HepG2 (cell line): ENCODE data around the gene PLPPR4. TPM values are rescaled to one million over a fixed set of nuclear protein-coding genes. Genes with fewer than 3 reads are reported as not detected.

Experiments used
- ATAC-seq: fragments of 200-7000 bp; cut with Tn5 transposase; 3 replicates; pipeline ENCODE4 v1.9.1; 2020; ENCODE audit warnings: mild to moderate bottlenecking, moderate library complexity
- BruUV-seq: library from RNA; stranded (reverse); fragments of 400-500 nt; replicated peaks from 2 replicates; lab custom pipeline; 2021; lab: Mats Ljungman, UMichigan
- CTCF ChIA-PET: fragments of 300-600 bp; formaldehyde crosslinking; extraction: SDS; loops from one replicate; lab custom pipeline; 2021; ENCODE audit warnings: low total read pairs, inconsistent platforms, low intra/inter-chr PET ratio; lab: Yijun Ruan, JAX
- POLR2A ChIA-PET: fragments of 350-600 bp; sonication (Branson Sonifier 250); formaldehyde crosslinking; loops from one replicate; lab custom pipeline; 2020; ENCODE audit warnings: antibody characterized with exemption, inconsistent platforms; lab: Yijun Ruan, JAX
- DNase-seq: peaks from one replicate; pipeline ENCODE4 v3.0.0-alpha.2; 2015; ENCODE audit warnings: low spot score
- FAIRE-seq: peaks from 3 replicates; lab custom pipeline; 2011; peaks lifted over from hg19 to GRCh38; lab: Jason Lieb, UNC
- H2AFZ ChIP-seq: one replicate; pipeline ENCODE4 v1.6.1; 2011; ENCODE audit warnings: low read length, inconsistent platforms
- H3K27ac ChIP-seq: fragments of 300-600 bp; 3 replicates; pipeline ENCODE4 v1.8.0; 2011; ENCODE audit warnings: mixed run types, mild to moderate bottlenecking, mixed read lengths, low read length, inconsistent platforms; ENCODE audit not compliant: insufficient read depth; ENCODE audit errors: extremely low read length
- H3K27me3 ChIP-seq, 2 experiments: fragments of 200-600 bp in 1 of 2; 2 replicates in 1 of 2; 3 replicates in 1 of 2; pipeline versions ENCODE4 v1.6.0 to v1.8.0; 2011; ENCODE audit warnings: low read length in 2 of 2, mild to moderate bottlenecking in 2 of 2, moderate library complexity in 2 of 2, inconsistent platforms in 1 of 2; ENCODE audit not compliant: insufficient read depth in 2 of 2, control insufficient read depth in 1 of 2
- H3K36me3 ChIP-seq, 2 experiments: fragments of 200-600 bp in 1 of 2; replicated peaks in 1 of 2; 2 replicates in 1 of 2; 3 replicates in 1 of 2; pipeline versions ENCODE4 v1.5.1 to v1.8.0; 2011; ENCODE audit warnings: low read length in 2 of 2, inconsistent platforms in 1 of 2; ENCODE audit not compliant: insufficient read depth in 2 of 2, control insufficient read depth in 1 of 2
- H3K4me1 ChIP-seq: 2 replicates; pipeline ENCODE4 v1.5.1; 2012; ENCODE audit warnings: low read length, inconsistent platforms; ENCODE audit not compliant: insufficient read depth
- H3K4me2 ChIP-seq: 2 replicates; pipeline ENCODE4 v1.6.0; 2011; ENCODE audit warnings: low read depth, low read length, inconsistent platforms
- H3K4me3 ChIP-seq, 3 experiments: fragments of 200-600 bp in 1 of 3; sonication (generic), shearing (Covaris generic) in 1 of 3; replicated peaks in 1 of 3; 2 replicates each; pipeline ENCODE4 v1.5.1; 2011 to 2016; ENCODE audit warnings: low read length in 3 of 3, inconsistent platforms in 2 of 3, low read depth in 2 of 3, mild to moderate bottlenecking in 2 of 3, control low read depth in 1 of 3, mixed read lengths in 1 of 3; ENCODE audit not compliant: insufficient read depth in 1 of 3
- H3K79me2 ChIP-seq: one replicate; pipeline ENCODE4 v1.6.1; 2011; ENCODE audit warnings: low read length, inconsistent platforms; ENCODE audit not compliant: insufficient read depth
- H3K9ac ChIP-seq: 2 replicates; pipeline ENCODE4 v1.6.0; 2011; ENCODE audit warnings: mild to moderate bottlenecking, low read depth, low read length, inconsistent platforms; ENCODE audit not compliant: insufficient read depth
- H3K9me3 ChIP-seq: 2 replicates; pipeline ENCODE4 v1.5.1; 2012; ENCODE audit warnings: mild to moderate bottlenecking, low read length
- H4K20me1 ChIP-seq: 2 replicates; pipeline ENCODE4 v1.6.0; 2011; ENCODE audit warnings: inconsistent platforms, mild to moderate bottlenecking, low read length, moderate library complexity; ENCODE audit not compliant: insufficient read depth
- AGO1 ChIP-seq: fragments of 200-400 bp; formaldehyde crosslinking; IDR thresholded peaks from 2 replicates; pipeline ENCODE4 v1.6.1; 2017; ENCODE audit warnings: mild to moderate bottlenecking, low read depth, low read length, moderate library complexity; ENCODE audit not compliant: poor library complexity, severe bottlenecking
- RBM39 ChIP-seq: fragments of 200-400 bp; formaldehyde crosslinking; IDR thresholded peaks from one replicate; pipeline ENCODE4 v1.6.1; 2018; ENCODE audit warnings: antibody characterized with exemption, mild to moderate bottlenecking, low read depth, low read length; ENCODE audit not compliant: poor library complexity, severe bottlenecking
- ZNF160 ChIP-seq: sonication (generic); formaldehyde crosslinking; IDR thresholded peaks from 2 replicates; pipeline ENCODE4 v1.8.0; 2022; ENCODE audit warnings: mild to moderate bottlenecking, inconsistent platforms, missing genetic modification reagents
- ZNF83 ChIP-seq: sonication (generic); formaldehyde crosslinking; IDR thresholded peaks from 2 replicates; pipeline ENCODE4 v1.4.0; 2020; ENCODE audit warnings: missing genetic modification reagents, mild to moderate bottlenecking, borderline replicate concordance
- ZSCAN12 ChIP-seq: sonication (generic); formaldehyde crosslinking; IDR thresholded peaks from 2 replicates; pipeline ENCODE4 v1.9.0; 2021; ENCODE audit warnings: mild to moderate bottlenecking, missing genetic modification reagents
- WGBS: methylation state at CpG from one replicate; pipeline ENCODE4 v1.1.6; 2017; ENCODE audit warnings: low lambda C conversion rate; 5-methylcytosine and 5-hydroxymethylcytosine counted together
- in situ Hi-C: cut with HindIII; loops from 2 replicates; pipeline ENCODE4 v1.10.0; 2017; ENCODE audit warnings: low pct_unique_long_range_greater_than_20kb; ENCODE audit not compliant: extremely low pct_ligation_motif_present
- intact Hi-C: fragments of 100-400 bp; cut with micrococcal nuclease; formaldehyde crosslinking; loops from one replicate; pipeline ENCODE4 v1.10.0; 2022; ENCODE audit not compliant: unreplicated experiment
- polyA plus RNA-seq, 8 experiments: library from polyadenylated mRNA; depleted of rRNA in 3 of 8; stranded (reverse) in 7 of 8; unstranded in 1 of 8; fragments of >200 nt; fragmentation: Illumina TruSeq in 4 of 8; extraction: Trizol in 4 of 8; gene quantifications; 2 replicates each; pipeline versions ENCODE4 v1.2.1 to v1.2.3, GENCODE V29; 2011 to 2016; ENCODE audit warnings: low read depth in 4 of 8, missing spikeins in 1 of 8, mixed read lengths in 1 of 8; ENCODE audit not compliant: insufficient read depth in 1 of 8
- total RNA-seq, 5 experiments: library from RNA; depleted of rRNA; stranded (reverse); fragments of >200 nt; fragmentation: Illumina TruSeq; extraction: Trizol; gene quantifications; 2 replicates each; pipeline ENCODE4 v1.2.3, GENCODE V29; 2016; ENCODE audit warnings: low read depth in 1 of 5
- TF ChIP-seq, protein P1 (sequence below): sonication (generic); formaldehyde crosslinking; IDR thresholded peaks from 2 replicates; pipeline ENCODE4 v1.9.0; 2022; ENCODE audit warnings: low read depth, missing genetic modification reagents
- TF ChIP-seq, protein P2 (sequence below): sonication (generic); formaldehyde crosslinking; IDR thresholded peaks from 2 replicates; pipeline ENCODE4 v1.4.0; 2020; ENCODE audit warnings: missing genetic modification reagents, borderline replicate concordance

PLPPR4 gene
- total and polyA plus RNA-seq, 2 of the 13 experiments (the other 11 are each of a cell fraction or from before 2014, with no cell fraction given), result not detected

DNA sequence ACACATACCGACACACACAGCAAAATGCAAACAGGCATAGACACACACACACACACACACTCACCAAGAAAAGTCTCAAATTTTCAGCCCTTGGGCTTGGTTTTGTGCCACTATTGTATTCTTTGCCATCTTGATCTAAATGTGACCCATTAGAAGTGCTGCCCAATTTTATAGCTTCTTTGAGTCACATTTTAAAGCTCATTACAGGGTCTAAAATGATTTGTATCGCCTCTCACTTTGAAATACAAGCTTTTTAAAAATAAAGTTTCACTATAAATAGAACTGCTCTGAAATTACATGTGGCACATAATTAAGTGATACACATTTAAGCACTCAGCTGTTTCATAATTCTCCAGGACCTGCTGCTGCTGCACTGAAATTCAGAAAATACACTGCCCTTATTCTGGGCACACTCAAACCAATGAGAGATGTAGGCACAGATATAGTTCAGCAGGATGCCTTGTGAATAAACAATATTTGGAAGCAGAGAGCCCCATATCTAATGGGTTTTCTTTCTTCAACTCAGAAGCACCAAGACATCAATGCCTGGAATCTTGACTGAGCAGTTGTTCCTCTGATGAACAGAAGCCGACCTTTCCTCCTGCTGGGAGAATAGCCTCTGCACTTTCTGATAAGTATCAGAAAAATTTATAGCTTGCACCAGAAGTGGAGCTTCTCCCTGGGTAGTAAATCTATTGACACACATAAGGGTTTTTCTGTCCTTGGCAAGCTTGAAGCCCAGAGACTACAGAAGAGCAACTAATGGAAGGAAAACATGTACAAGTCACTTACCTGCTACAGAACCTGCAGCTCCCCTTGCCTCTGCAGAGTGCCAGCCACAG lies 37.0 kb upstream of the PLPPR4 start:
- in situ Hi-C loops, result no loop called here
- H3K4me3 ChIP-seq, result no peak overlapping the region
- intact Hi-C loops, result no loop called here
- H3K27me3 ChIP-seq, result no peaks in the 10 kb centered on the region; a peak in 1 of 5 replicates
- TF ChIP-seq, protein P1, sequence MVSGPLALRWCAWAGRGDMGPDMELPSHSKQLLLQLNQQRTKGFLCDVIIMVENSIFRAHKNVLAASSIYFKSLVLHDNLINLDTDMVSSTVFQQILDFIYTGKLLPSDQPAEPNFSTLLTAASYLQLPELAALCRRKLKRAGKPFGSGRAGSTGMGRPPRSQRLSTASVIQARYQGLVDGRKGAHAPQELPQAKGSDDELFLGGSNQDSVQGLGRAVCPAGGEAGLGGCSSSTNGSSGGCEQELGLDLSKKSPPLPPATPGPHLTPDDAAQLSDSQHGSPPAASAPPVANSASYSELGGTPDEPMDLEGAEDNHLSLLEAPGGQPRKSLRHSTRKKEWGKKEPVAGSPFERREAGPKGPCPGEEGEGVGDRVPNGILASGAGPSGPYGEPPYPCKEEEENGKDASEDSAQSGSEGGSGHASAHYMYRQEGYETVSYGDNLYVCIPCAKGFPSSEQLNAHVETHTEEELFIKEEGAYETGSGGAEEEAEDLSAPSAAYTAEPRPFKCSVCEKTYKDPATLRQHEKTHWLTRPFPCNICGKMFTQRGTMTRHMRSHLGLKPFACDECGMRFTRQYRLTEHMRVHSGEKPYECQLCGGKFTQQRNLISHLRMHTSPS (CRISPR knock-in tag), result no peak
- TF ChIP-seq AGO1 (no peak), ZNF160 (CRISPR knock-in tag) (no peak), ZNF83 (CRISPR knock-in tag) (no peak), ZSCAN12 (CRISPR knock-in tag) (no peak), RBM39 (no peak)
- TF ChIP-seq, protein P2, sequence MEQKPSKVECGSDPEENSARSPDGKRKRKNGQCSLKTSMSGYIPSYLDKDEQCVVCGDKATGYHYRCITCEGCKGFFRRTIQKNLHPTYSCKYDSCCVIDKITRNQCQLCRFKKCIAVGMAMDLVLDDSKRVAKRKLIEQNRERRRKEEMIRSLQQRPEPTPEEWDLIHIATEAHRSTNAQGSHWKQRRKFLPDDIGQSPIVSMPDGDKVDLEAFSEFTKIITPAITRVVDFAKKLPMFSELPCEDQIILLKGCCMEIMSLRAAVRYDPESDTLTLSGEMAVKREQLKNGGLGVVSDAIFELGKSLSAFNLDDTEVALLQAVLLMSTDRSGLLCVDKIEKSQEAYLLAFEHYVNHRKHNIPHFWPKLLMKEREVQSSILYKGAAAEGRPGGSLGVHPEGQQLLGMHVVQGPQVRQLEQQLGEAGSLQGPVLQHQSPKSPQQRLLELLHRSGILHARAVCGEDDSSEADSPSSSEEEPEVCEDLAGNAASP (CRISPR knock-in tag), result no peak
- H3K4me2 ChIP-seq, result no peak overlapping the region
- H3K9me3 ChIP-seq, result no peaks in the 10 kb centered on the region
- H2AFZ ChIP-seq, result no peak overlapping the region
- 0% methylated on average over 3 of the region's 3 CpGs for WGBS
- no peaks in the 10 kb centered on the region for H3K79me2 ChIP-seq
- ChIA-PET CTCF (no interaction called here), POLR2A (no interaction called here)
- no peaks in the 10 kb centered on the region for H3K4me1 ChIP-seq
- FAIRE-seq, result no peak
- no peaks in the 10 kb centered on the region for H3K36me3 ChIP-seq
- ATAC-seq, result no peak
- H3K27ac ChIP-seq, result no peak overlapping the region
- no TSS peak for BruUV-seq
- H3K9ac ChIP-seq, result no peak overlapping the region
- H4K20me1 ChIP-seq, result no peaks in the 10 kb centered on the region
- no peak for DNase-seq
